Activated CD8-positive, alpha-beta memory T cell treated with anti-CD3 and anti-CD28 coated beads for 36 hours (primary cell): ENCODE results near the gene SHC3. TPM values are rescaled to one million over a fixed set of nuclear protein-coding genes. Genes with fewer than 3 reads are reported as not detected.

ENCODE experiments used
- CTCF ChIA-PET: fragments of 350-600 bp; sonication (Branson Sonifier 250); formaldehyde crosslinking; loops from one replicate; lab custom pipeline; 2021; ENCODE audit warnings: antibody characterized with exemption; lab: Charles Lee
- POLR2A ChIA-PET: fragments of 350-600 bp; sonication (Branson Sonifier 250); formaldehyde crosslinking; loops from one replicate; lab custom pipeline; 2021; ENCODE audit warnings: antibody characterized with exemption; lab: Charles Lee
- total RNA-seq, 2 experiments: library from RNA; stranded (reverse); gene quantifications; one replicate each; pipeline ENCODE4 v1.2.3, GENCODE V29; 2021

SHC3 gene
- total RNA-seq, 2 experiments from 2014 or later, result not detected

GRCh38 chr9:89189215-89189614, 10.6 kb upstream of the SHC3 start:
- CTCF ChIA-PET, result no interaction called here
- POLR2A ChIA-PET, result no interaction called here

DNA sequence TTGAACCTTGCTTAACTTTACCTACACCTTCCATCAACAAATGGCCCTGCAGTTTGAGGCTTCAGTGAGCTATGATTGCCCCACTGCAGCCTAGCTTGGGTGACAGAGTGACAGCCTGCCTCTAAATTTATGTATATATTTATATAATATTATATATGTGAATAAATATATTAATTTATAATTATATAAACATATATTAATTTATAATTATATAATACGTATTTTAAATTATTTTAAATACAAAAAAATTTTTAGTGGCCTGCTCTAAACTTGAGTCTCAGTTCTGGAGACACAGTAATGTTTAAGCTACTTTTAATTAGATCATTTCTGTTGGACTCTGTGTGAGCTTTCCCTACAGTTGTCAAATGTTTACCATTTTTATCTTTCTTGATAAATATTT, 9.3 kb upstream of the SHC3 start:
- ChIA-PET CTCF (no interaction called here), POLR2A (no interaction called here)

DNA sequence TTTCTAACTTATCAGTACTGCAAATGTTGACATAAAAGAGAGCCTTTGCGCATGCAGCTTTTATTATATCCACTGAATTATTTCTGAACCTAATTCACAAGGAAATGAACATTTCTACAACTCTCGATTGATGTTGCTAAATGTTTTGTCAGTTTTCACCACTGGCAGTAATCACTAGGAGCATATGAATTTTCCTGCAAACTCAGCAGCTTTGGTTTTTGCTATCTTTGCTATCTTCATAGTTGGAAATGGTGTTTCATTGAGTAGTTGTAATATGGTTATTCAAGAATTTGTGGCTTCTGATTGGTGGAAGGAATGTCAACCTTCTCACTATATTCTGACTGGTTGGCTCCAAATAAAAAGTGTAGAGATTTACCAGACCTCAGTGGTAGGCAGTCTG, 8.9 kb upstream of the SHC3 start:
- ChIA-PET POLR2A (no interaction called here), CTCF (no interaction called here)

GRCh38 chr9:89186960-89187359, 8.3 kb upstream of the SHC3 start:
- ChIA-PET CTCF (no interaction called here), POLR2A (no interaction called here)

- CTCF ChIA-PET, result no interaction called here
Observed at GRCh38 chr9:89185980-89186379, 7.4 kb upstream of the SHC3 start.

GRCh38 chr9:89183146-89183545, 4.5 kb upstream of the SHC3 start:
- ChIA-PET POLR2A (no interaction called here), CTCF (no interaction called here)

More at GRCh38 chr9:89185980-89186379, 7.4 kb upstream of the SHC3 start:
- POLR2A ChIA-PET, result no interaction called here

GRCh38 chr9:89182369-89182768, 3.8 kb upstream of the SHC3 start:
- ChIA-PET POLR2A (no interaction called here), CTCF (no interaction called here)

GRCh38 chr9:89179895-89180734, 1.5 kb upstream of the SHC3 start:
- CTCF ChIA-PET, result no interaction called here

DNA sequence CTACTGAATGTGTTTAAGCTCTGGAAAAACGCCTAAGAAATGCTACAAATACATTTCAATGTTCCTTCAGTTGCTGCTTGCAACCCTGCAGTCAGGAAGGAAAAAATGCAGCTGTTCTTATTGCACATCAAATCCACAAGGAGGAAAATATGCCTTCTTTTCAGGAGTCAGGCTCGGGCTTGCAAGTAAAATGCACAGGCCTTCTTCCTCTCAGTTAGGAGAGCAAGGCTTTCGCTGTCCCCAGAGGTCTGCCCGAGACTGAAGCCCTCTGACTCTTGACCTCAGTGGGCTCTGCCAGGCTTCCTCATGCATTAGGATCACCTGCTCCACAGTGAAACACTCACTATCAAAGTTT, 899 bp upstream of the SHC3 start:
- ChIA-PET CTCF (no interaction called here), POLR2A (no interaction called here)

More at GRCh38 chr9:89179895-89180734, 1.5 kb upstream of the SHC3 start:
- POLR2A ChIA-PET, result interaction anchor here (0.6 kb wide), 1 partner anchor 29 kb away, joined by 3 read pairs; no protein-coding TSS in a partner anchor

GRCh38 chr9:89178830-89179539, 367 bp upstream of the SHC3 start:
- CTCF ChIA-PET, result no interaction called here
- POLR2A ChIA-PET, result no interaction called here

DNA sequence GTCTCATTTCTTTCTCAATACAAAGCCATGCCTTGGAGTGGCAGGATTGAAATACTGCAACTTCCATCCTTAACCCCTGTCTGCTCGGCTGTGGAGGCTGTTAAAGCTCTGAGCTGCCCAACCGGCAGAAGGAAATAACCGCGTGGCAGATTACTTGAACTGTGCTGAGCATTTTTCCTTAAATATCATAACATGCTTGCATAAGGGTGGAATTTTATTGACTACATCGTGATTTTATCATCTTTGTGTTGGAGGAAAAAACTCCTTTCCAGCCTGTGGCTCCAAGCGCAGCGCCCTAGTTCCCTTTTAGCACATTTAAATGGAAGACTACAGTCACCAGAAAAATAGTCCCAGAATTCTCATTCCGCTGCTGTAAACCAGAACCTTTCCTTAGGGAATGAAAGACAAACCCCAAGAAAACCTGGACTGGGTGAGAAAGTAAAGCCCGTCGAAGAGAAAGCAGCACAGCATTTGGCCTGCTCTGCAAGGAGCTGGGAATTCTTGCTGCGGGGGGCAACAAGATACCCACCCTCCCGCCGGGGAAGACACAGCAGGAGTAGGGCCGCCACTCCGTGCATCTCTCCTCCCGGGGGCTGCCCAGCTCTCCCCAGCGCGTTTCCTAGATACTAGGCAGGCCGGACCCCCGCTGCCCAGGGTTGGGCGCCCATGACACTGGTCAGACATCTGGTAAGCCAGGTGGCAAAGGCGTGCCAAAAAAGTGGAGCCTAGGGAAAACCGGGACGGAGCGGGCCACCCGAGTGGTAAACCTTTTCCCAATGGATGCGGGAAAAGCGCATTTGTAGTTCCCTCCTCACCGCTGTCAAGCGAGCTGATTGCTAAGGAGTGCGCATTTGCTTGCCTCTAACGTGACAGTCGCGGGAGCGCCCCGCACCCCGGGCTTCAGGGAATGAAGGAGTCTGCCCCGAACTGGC, 1.3 kb downstream of the SHC3 start:
- CTCF ChIA-PET, result no interaction called here
- POLR2A ChIA-PET, result no interaction called here

DNA sequence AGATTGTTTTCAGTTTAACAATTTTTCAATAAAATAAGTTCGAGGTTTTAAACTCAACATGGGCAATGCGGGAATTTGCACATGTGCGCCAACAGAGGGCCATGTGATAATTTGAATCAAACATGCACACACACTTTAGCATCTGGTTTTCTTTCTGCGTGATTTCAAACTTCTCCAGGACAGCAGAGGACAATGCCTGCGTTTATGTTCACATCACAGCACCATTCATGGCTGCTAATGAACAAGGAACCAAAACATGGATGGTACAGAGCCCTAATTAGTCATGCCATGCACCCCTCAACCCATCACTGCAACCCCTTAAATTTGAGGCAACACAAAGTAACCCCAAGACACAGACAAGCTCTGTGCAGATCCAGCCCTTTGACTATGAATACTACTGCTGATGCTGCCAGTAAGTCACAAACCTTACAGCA, 2.8 kb downstream of the SHC3 start:
- CTCF ChIA-PET, result no interaction called here
- POLR2A ChIA-PET, result no interaction called here

DNA sequence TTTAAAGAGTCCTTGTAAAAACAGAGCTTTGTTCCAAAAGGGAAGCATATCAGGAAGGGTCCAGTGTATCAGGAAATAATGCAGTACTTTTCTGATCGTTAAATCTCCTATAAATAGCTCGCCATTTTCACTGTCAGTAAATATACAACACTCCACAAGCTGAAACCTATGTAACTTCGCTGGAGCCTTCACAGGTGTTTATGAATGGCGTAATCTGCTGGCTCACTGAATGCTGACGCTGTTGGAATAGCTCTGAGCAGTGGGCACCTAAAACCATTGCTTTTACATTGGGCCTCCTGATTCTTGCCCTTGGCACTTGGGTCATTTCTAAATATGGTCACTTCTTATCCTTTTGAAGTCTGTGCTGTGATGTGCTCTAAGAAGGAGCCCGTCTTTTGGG, 4.3 kb downstream of the SHC3 start:
- ChIA-PET CTCF (no interaction called here), POLR2A (no interaction called here)

- POLR2A ChIA-PET, result no interaction called here
- CTCF ChIA-PET, result no interaction called here
Observed at GRCh38 chr9:89173072-89173471, 5.5 kb downstream of the SHC3 start.

GRCh38 chr9:89172398-89172797, 6.2 kb downstream of the SHC3 start:
- ChIA-PET POLR2A (no interaction called here), CTCF (no interaction called here)

DNA sequence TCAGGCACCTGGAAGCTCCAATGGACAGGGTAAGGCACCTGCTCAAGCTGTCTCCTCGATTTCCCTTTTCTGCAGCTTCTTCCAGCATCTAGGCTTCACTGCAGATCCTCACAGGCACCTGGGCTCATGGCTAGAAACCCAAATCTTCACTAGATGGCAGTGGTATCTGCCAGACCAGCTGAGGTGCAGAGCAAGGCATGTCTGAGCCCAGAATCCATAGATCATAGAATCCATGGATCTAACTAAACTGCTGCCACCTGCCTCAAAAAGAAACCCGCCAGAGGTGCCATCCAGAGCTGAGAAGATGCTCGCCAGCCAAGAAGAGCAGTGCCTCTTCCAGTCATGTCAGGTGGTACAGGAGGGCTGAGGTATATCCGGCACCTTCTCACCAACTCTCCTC, 6.9 kb downstream of the SHC3 start:
- ChIA-PET CTCF (no interaction called here), POLR2A (no interaction called here)

GRCh38 chr9:89171231-89171630, 7.4 kb downstream of the SHC3 start:
- POLR2A ChIA-PET, result interaction anchor here (0.6 kb wide), 1 partner anchor 30 kb away, joined by 3 read pairs; no protein-coding TSS in a partner anchor
- CTCF ChIA-PET, result no interaction called here

GRCh38 chr9:89168901-89169813, 9.5 kb downstream of the SHC3 start:
- ChIA-PET CTCF (no interaction called here), POLR2A (no interaction called here)

- ChIA-PET CTCF (no interaction called here), POLR2A (no interaction called here)
Observed at GRCh38 chr9:89167788-89168187, 10.8 kb downstream of the SHC3 start.
